Stimulated activated CD8-positive, alpha-beta memory T cell treated with anti-CD3 and anti-CD28 coated beads, Interleukin-2, amount 100 ng/mL, for 48 hours (primary cell): ENCODE measurements around the gene ALS2CL.

Source experiments
- DNase-seq, 2 donors: peaks; one replicate each; pipeline ENCODE4 v3.0.0-alpha.2; 2020; ENCODE audit warnings: low read depth in 2 of 2

ALS2CL gene

GRCh38 chr3:46703013-46703520 lies 9.6 kb upstream of the ALS2CL start:
- DNase-seq: no peak

- DNase-seq: no peak
Observed at GRCh38 chr3:46702246-46703012, 8.9 kb upstream of the ALS2CL start.

- DNase-seq: no peak
Observed at GRCh38 chr3:46701181-46701939, 7.9 kb upstream of the ALS2CL start, which contains the start of gene TMIE. TSS of gene TMIE (plus strand) at chr3:46701392. CDS start at chr3:46701488, 96 bp downstream.

GRCh38 chr3:46700772-46701171 lies 7.3 kb upstream of the ALS2CL start:
- DNase-seq: no peak

GRCh38 chr3:46699676-46700523 lies 6.4 kb upstream of the ALS2CL start:
- DNase-seq: no peak

- DNase-seq: no peak
Observed at GRCh38 chr3:46695962-46696894, 2.7 kb upstream of the ALS2CL start.

GRCh38 chr3:46695177-46695961 lies 1.9 kb upstream of the ALS2CL start:
- peak in 1 of 2 donors; percentile 26 for DNase-seq

- no peak for DNase-seq
Observed at GRCh38 chr3:46694520-46694919, 1.0 kb upstream of the ALS2CL start.

GRCh38 chr3:46693892-46694226 lies 380 bp upstream of the ALS2CL start:
- peak in 1 of 2 donors; percentile 20 for DNase-seq

- no peak for DNase-seq
Observed at GRCh38 chr3:46692566-46692990, 901 bp downstream of the ALS2CL start.

GRCh38 chr3:46690798-46691197 lies 2.7 kb downstream of the ALS2CL start:
- no peak for DNase-seq

- DNase-seq: no peak
Observed at GRCh38 chr3:46685446-46685845, 8.0 kb downstream of the ALS2CL start.

GRCh38 chr3:46684891-46685290 lies 8.6 kb downstream of the ALS2CL start:
- no peak for DNase-seq

GRCh38 chr3:46682974-46683373 lies 10.5 kb downstream of the ALS2CL start:
- no peak for DNase-seq

- no peak for DNase-seq
Observed at GRCh38 chr3:46681856-46682540, 11.5 kb downstream of the ALS2CL start.

- DNase-seq: no peak
Observed at GRCh38 chr3:46681387-46681786, 12.1 kb downstream of the ALS2CL start.

- DNase-seq: no peak
Observed at GRCh38 chr3:46680298-46680826, 13.1 kb downstream of the ALS2CL start.

GRCh38 chr3:46679681-46680080 lies 13.8 kb downstream of the ALS2CL start:
- DNase-seq: no peak

GRCh38 chr3:46678280-46678679 lies 15.2 kb downstream of the ALS2CL start:
- DNase-seq: no peak
